Right cardiac atrium (tissue), 5 donors: ENCODE results near the gene C7orf57. TPM values are rescaled to one million over a fixed set of nuclear protein-coding genes. Genes with fewer than 3 reads are reported as not detected.
A peak's percentile ranks its signal among the peaks of the same experiment; 100 is the strongest.

Experiments
- ATAC-seq, 2 donors: fragments of 200-7000 bp; cut with Tn5 transposase; one replicate each; pipeline versions ENCODE4 v1.8.0 to v1.9.1; 2020; ENCODE audit warnings: moderate library complexity in 2 of 2, mild to moderate bottlenecking in 1 of 2
- DNase-seq, 3 donors: peaks; one replicate each; pipeline ENCODE4 v3.0.0-alpha.2; 2020
- H3K27ac ChIP-seq: one replicate; pipeline ENCODE4 v1.5.1; 2013; ENCODE audit warnings: mild to moderate bottlenecking, low read length, control low read depth, moderate library complexity
- H3K27me3 ChIP-seq: one replicate; pipeline ENCODE4 v1.6.1; 2013; ENCODE audit not compliant: control insufficient read depth, insufficient read depth
- H3K4me1 ChIP-seq: one replicate; pipeline ENCODE4 v1.6.1; 2013; ENCODE audit warnings: low read length; ENCODE audit not compliant: control insufficient read depth, insufficient read depth
- H3K4me3 ChIP-seq: one replicate; pipeline ENCODE4 v1.5.1; 2013; ENCODE audit warnings: low read length, control low read depth
- H3K9me3 ChIP-seq: one replicate; pipeline ENCODE4 v1.6.1; 2013; ENCODE audit warnings: low read length; ENCODE audit not compliant: control insufficient read depth
- WGBS: extraction: QIAGEN DNeasy Blood & Tissue Kit; methylation state at CpG from one replicate; pipeline ENCODE4 v1.1.7; 2013; 5-methylcytosine and 5-hydroxymethylcytosine counted together
- intact Hi-C, 4 donors: fragments of 100-400 bp; cut with DNase I; formaldehyde crosslinking; loops; one replicate each; pipeline versions ENCODE4 v1.11.0 to v1.14.0; 2022 to 2023
- polyA plus RNA-seq: library from polyadenylated mRNA; stranded (reverse); fragments of 200-250 nt; gene quantifications from one replicate; pipeline ENCODE4 v1.2.3, GENCODE V29; 2013
- total RNA-seq, 4 donors: library from RNA; stranded (reverse); fragmentation: NEBNext Ultra II Directional; extraction: Animal tissue kit (Norgen Biotek cat#: 25700); gene quantifications; one replicate each; pipeline ENCODE4 v1.2.1, GENCODE V29; 2021
- donor health status: healthy with polysubstance abuse.
- donor health status: DM: no; HTN: yes; CAD: no.
- donor health status: DM: no; HTN: no; CAD: no.
- donor health status: DM: no; HTN: yes; CAD: no; lungs with severe emphysema.
- donor health status: DM: yes; HTN: yes; CAD: no.

Gene C7orf57
- total and polyA plus RNA-seq, 5 donors, result not detected

GRCh38 chr7:48085433-48085791, 50.1 kb downstream of the C7orf57 start:
- no peak for ATAC-seq
- WGBS, result 97% methylated on average over 1 of the region's 1 CpG
- H3K27ac ChIP-seq, result peak overlapping the region; percentile 19
- no peaks in the 10 kb centered on the region for H3K9me3 ChIP-seq
- DNase-seq, result no peak
- intact Hi-C loops, result no loop called here
- no peaks in the 10 kb centered on the region for H3K27me3 ChIP-seq
- H3K4me1 ChIP-seq, result peaks cover 4% of the 10 kb centered on the region
- H3K4me3 ChIP-seq, result no peak overlapping the region

- no peak for DNase-seq
- intact Hi-C loops, result no loop called here
- no peak for ATAC-seq
- WGBS, result 86% methylated on average over 1 of the region's 1 CpG
- no peaks in the 10 kb centered on the region for H3K27me3 ChIP-seq
- no peak overlapping the region for H3K4me3 ChIP-seq
- H3K27ac ChIP-seq, result no peak overlapping the region
- peaks cover 4% of the 10 kb centered on the region for H3K4me1 ChIP-seq
- no peaks in the 10 kb centered on the region for H3K9me3 ChIP-seq
Observed at GRCh38 chr7:48085942-48086341, 50.6 kb downstream of the C7orf57 start.

GRCh38 chr7:48087349-48087748, 52.0 kb downstream of the C7orf57 start:
- no peaks in the 10 kb centered on the region for H3K9me3 ChIP-seq
- intact Hi-C loops, result no loop called here
- ATAC-seq (no peak), DNase-seq (no peak)
- no peak overlapping the region for H3K27ac ChIP-seq
- peaks cover 4% of the 10 kb centered on the region for H3K4me1 ChIP-seq
- WGBS, result 76% methylated on average over 7 of the region's 7 CpGs
- H3K4me3 ChIP-seq, result no peak overlapping the region
- H3K27me3 ChIP-seq, result no peaks in the 10 kb centered on the region

- WGBS, result under 1% methylated on average over 25 of the region's 25 CpGs
- peak; percentile 93 to 95 (median 94) for DNase-seq
- no peaks in the 10 kb centered on the region for H3K4me1 ChIP-seq
- peak overlapping the region; percentile 93 for H3K27ac ChIP-seq
- no peaks in the 10 kb centered on the region for H3K9me3 ChIP-seq
- peak overlapping the region; percentile 56 for H3K4me3 ChIP-seq
- no peaks in the 10 kb centered on the region for H3K27me3 ChIP-seq
- ATAC-seq, result peak; percentile 80 to 84
- intact Hi-C loops, result no loop called here
Observed at GRCh38 chr7:48088559-48089045, 53.3 kb downstream of the C7orf57 start.

GRCh38 chr7:48089046-48090003, 54.0 kb downstream of the C7orf57 start, which contains the start of gene UPP1:
TSS of gene UPP1 (plus strand) at chr7:48089265. CDS start at chr7:48094784, 5,519 bp downstream.
- Histone ChIP-seq H3K9me3 (no peaks in the 10 kb centered on the region), H3K27me3 (no peaks in the 10 kb centered on the region), H3K27ac (peak within 1 kb of the TSS; percentile 93), H3K4me1 (no peaks in the 10 kb centered on the region), H3K4me3 (peak within 1 kb of the TSS; percentile 56)
- DNase-seq (peak; percentile 92 to 97 (median 96)), ATAC-seq (peak; percentile 94 to 95)
- intact Hi-C loops, result loop anchor here in 1 of 4 donors (10.0 kb wide), 1 partner anchor 55 kb away; the partner anchor contains the start of gene C7orf57
- WGBS, result 5% methylated on average over 96 of the region's 96 CpGs

- ATAC-seq, result peak in 1 of 2 donors; percentile 30
- DNase-seq, result peak; percentile 48 to 79 (median 77)
- no peak overlapping the region for H3K27ac ChIP-seq
- no peaks in the 10 kb centered on the region for H3K4me1 ChIP-seq
- intact Hi-C loops, result loop anchor here in 1 of 4 donors (10.0 kb wide), 1 partner anchor 55 kb away; the partner anchor contains the start of gene C7orf57
- H3K4me3 ChIP-seq, result peak overlapping the region; percentile 56
- H3K9me3 ChIP-seq, result no peaks in the 10 kb centered on the region
- no peaks in the 10 kb centered on the region for H3K27me3 ChIP-seq
- WGBS, result 63% methylated on average over 28 of the region's 28 CpGs
Observed at GRCh38 chr7:48090095-48090805, 54.9 kb downstream of the C7orf57 start.

GRCh38 chr7:48091506-48092433, 56.4 kb downstream of the C7orf57 start:
- Histone ChIP-seq H3K4me3 (no peak overlapping the region), H3K4me1 (no peaks in the 10 kb centered on the region), H3K27ac (no peak overlapping the region), H3K9me3 (no peaks in the 10 kb centered on the region), H3K27me3 (no peaks in the 10 kb centered on the region)
- DNase-seq (no peak), ATAC-seq (no peak)
- intact Hi-C loops, result loop anchor here in 1 of 4 donors (10.0 kb wide), 1 partner anchor 57 kb away; the partner anchor contains the start of gene C7orf57
- WGBS, result 81% methylated on average over 10 of the region's 10 CpGs

GRCh38 chr7:48094861-48095293, 59.5 kb downstream of the C7orf57 start:
- Histone ChIP-seq H3K9me3 (no peaks in the 10 kb centered on the region), H3K27ac (no peak overlapping the region), H3K4me3 (no peak overlapping the region), H3K4me1 (no peaks in the 10 kb centered on the region), H3K27me3 (no peaks in the 10 kb centered on the region)
- intact Hi-C loops, result loop anchor here in 1 of 4 donors (10.0 kb wide), 1 partner anchor 60 kb away; the partner anchor contains the start of gene C7orf57
- 77% methylated on average over 3 of the region's 3 CpGs for WGBS
- ATAC-seq (no peak), DNase-seq (no peak)

- no peaks in the 10 kb centered on the region for H3K27me3 ChIP-seq
- H3K4me3 ChIP-seq, result no peak overlapping the region
- H3K27ac ChIP-seq, result no peak overlapping the region
- 72% methylated on average over 2 of the region's 2 CpGs for WGBS
- intact Hi-C loops, result loop anchor here in 1 of 4 donors (10.0 kb wide), 1 partner anchor 61 kb away; the partner anchor contains the start of gene C7orf57
- ATAC-seq (peak; percentile 53 to 58), DNase-seq (no peak)
- H3K4me1 ChIP-seq, result no peaks in the 10 kb centered on the region
- no peaks in the 10 kb centered on the region for H3K9me3 ChIP-seq
Observed at GRCh38 chr7:48096273-48096672, 60.9 kb downstream of the C7orf57 start.
